ENCODE results near the gene RXFP3.

DNA sequence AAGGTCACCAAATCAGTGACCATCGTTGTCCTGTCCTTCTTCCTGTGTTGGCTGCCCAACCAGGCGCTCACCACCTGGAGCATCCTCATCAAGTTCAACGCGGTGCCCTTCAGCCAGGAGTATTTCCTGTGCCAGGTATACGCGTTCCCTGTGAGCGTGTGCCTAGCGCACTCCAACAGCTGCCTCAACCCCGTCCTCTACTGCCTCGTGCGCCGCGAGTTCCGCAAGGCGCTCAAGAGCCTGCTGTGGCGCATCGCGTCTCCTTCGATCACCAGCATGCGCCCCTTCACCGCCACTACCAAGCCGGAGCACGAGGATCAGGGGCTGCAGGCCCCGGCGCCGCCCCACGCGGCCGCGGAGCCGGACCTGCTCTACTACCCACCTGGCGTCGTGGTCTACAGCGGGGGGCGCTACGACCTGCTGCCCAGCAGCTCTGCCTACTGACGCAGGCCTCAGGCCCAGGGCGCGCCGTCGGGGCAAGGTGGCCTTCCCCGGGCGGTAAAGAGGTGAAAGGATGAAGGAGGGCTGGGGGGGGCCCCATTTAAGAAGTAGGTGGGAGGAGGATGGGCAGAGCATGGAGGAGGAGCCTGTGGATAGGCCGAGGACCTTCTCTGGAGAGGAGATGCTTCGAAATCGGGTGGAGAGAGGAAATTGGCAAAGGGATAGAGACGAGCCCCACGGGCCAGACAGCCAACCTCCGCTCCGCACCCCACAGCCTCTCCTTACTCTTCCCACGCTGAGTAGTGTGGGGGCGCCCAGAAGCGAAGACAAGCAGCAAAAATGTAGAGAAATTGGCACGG lies 1.7 kb downstream of the RXFP3 start:
- TF ChIP-seq POLR2A (IDR thresholded peaks at IDR 0.05; ENCODE audit: low read length) (no peak), GATA1 (IDR thresholded peaks at IDR 0.05; ENCODE audit: low read depth, low read length) (no peak)
